ENCODE results near the gene AUNIP.

AUNIP gene

DNA sequence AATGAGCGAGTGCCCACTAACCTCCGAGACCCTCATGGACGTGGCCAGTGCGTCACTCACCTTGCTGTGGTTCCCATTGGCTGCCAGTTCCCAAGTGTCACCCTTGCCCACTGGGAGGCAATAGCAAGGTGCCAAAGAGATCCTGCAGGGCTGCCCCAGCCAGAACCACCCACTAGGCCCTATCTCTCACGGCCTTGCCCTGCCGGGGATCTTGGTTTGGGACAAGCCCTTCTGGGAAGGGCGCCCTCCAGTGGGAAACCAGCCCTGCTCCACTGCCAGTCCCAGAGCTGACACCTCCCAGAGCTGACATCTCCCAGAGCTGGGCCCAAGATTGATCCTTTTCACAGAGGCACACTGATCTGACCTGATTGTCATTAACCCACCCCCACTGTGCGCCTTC is 61.3 kb downstream of the AUNIP start:
- FAIRE-seq: no peak
- no peak for DNase-seq (ENCODE audit: insufficient read length, low spot score)
- TF ChIP-seq, protein P1, sequence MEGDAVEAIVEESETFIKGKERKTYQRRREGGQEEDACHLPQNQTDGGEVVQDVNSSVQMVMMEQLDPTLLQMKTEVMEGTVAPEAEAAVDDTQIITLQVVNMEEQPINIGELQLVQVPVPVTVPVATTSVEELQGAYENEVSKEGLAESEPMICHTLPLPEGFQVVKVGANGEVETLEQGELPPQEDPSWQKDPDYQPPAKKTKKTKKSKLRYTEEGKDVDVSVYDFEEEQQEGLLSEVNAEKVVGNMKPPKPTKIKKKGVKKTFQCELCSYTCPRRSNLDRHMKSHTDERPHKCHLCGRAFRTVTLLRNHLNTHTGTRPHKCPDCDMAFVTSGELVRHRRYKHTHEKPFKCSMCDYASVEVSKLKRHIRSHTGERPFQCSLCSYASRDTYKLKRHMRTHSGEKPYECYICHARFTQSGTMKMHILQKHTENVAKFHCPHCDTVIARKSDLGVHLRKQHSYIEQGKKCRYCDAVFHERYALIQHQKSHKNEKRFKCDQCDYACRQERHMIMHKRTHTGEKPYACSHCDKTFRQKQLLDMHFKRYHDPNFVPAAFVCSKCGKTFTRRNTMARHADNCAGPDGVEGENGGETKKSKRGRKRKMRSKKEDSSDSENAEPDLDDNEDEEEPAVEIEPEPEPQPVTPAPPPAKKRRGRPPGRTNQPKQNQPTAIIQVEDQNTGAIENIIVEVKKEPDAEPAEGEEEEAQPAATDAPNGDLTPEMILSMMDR (IDR thresholded peaks at IDR 0.05; ENCODE audit: insufficient read depth, missing control alignments): peak; percentile 35

DNA sequence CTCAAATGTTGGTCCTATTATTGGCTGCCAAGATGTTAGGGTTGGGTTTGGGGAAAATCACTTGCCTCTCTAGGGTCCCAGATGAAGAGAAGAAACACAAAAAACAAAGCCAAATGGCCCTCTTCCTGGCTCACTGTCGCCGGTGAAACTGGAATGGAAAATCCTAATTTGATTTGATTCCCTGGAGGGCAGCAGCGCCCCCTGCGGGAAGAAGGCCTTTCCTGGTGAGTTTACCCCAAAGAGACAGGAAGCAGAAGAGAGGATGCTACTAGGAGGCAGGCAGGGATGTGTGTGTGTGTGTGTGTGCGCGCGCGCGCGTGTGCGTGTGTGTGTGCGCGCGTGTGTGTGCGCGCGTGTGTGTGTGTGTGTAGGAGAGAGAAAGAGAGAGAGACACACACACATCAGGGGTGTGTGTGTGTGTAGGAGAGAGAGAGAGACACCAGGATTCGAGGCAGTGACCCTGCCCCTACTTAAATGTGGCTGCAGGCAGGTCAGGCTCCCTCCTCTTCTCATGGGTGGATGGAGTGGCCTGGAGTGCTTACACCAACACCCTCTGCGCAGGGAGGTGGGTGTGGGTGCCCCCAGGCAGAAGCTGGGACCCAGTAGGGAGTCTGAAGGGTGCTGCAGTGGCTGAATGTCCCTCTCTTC is 62.3 kb downstream of the AUNIP start:
- FAIRE-seq: no peak
- peak; percentile 64 for DNase-seq (ENCODE audit: insufficient read length, low spot score)
- TF ChIP-seq, protein P1 (IDR thresholded peaks at IDR 0.05; ENCODE audit: insufficient read depth, missing control alignments): peak; percentile 91

DNA sequence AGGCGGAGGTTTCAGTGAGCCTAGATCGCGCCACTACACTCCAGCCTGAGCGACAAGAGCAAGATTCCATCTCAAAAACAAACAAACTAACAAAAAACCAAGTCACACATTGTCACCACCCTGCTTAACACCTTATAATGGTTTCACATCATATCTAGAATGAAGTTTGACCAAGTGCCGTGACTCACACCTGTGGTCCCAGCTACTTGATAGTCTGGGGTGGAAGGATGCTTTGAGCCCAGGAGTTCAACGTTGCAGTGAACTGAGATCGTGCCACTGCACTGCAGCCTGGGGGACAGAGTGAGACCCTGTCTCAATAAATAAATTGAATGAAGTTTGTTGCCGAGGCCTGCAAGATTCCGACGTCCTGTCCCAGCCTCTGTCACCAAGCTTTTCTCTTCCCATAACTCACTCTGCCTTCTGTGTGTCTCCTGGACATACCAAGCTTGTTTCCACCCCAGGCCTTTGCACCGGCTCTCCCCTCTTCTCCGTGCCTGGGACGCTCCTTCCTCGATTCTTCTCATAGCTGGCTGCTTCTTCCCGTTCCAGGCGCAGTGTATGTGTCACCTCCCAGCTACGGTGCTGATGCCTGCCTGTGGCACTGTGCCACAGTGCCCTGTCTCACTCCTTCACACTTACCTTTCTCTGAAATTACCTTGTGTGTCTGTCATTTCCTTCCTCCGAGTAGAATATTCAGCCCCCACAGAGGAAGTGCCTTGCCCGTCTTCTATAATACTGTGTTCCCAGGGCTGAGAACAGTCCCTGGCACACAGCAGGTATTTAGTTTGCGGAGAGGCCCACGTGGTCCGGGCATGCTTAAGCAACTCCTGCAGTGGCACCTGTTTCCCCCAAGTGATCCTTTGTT is 63.1 kb downstream of the AUNIP start:
- no peak for DNase-seq (ENCODE audit: insufficient read length, low spot score)

DNA sequence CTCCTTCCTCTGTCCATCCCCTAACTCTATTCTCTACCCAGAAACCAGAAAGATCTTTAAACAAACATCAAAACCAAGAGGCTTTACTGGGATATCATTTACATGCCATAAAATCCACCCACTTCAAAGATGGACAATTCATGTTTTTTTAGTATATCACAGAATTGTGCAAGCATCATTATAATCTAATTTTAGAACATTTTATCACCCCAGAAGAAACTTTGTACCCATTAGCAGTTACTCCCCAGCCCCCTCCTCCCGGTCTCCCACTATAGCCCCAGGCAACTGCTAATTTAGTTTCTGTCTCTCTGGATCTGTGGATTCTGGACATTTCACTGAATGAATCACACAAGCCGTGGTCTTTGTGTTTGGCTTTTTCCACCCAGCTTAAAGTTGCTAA is 64.0 kb downstream of the AUNIP start:
- no peak for FAIRE-seq
- TF ChIP-seq, protein P1 (IDR thresholded peaks at IDR 0.05; ENCODE audit: insufficient read depth, missing control alignments): no peak
- DNase-seq (ENCODE audit: insufficient read length, low spot score): no peak

More for the DNA sequence above, 63.1 kb downstream of the AUNIP start:
- TF ChIP-seq, protein P1 (IDR thresholded peaks at IDR 0.05; ENCODE audit: insufficient read depth, missing control alignments): no peak
- no peak for FAIRE-seq

DNA sequence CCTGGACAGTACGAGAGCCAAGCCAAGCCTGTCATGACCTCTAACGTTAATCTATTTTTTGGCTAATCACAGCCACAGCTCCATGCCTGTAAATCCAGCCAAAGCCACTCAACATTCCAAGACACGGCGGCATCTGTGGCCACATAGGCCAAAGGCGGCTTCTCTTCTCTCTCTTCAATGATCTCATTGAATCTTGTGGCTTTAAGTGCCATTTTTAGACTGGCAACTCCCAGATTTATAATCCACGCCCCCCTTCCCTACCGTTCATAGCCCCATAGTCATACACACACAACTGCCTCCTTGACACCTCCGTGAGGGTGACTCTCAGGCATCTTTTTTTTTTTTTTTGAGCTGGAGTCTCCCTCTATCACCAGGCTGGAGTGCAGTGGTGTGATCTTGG is 64.9 kb downstream of the AUNIP start:
- DNase-seq (ENCODE audit: insufficient read length, low spot score) (no peak), FAIRE-seq (no peak)
- TF ChIP-seq, protein P1 (IDR thresholded peaks at IDR 0.05; ENCODE audit: insufficient read depth, missing control alignments): no peak

DNA sequence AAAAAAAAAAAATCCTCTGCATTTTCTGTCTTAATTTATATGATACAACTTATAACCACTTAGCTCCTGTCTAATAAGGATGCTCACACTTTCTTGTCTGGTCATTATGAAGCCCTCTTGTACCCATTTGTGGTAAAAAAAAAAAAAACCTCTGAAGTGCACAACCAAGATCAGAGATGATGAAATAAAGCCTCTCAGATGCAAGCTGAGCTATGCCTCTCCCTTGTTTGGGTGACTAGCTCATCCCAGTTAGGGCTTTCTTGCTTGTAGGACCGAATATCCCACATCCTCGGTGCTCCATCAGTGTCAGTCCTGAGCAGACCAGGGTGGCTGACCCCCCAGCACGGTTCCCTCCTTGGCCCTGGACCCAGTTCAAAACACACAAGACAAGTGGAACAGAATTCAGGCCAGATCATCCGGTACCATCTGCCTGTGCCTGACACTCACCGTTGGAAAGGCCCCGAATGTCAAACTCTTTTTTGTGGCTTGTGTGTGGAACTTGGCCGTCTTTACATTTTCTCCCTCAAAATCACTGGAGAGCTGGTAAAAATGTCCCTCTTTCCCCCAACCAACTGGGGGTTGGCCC is 65.6 kb downstream of the AUNIP start:
- TF ChIP-seq, protein P1 (IDR thresholded peaks at IDR 0.05; ENCODE audit: insufficient read depth, missing control alignments): no peak
- DNase-seq (ENCODE audit: insufficient read length, low spot score) (no peak), FAIRE-seq (no peak)
